Measurements from ENCODE around the gene LRRC3.
A peak's percentile ranks its signal among the peaks of the same experiment; 100 is the strongest.

Gene LRRC3

GRCh38 chr21:44507673-44508425, 52.5 kb downstream of the LRRC3 start:
- no peak overlapping the region for H3K27ac ChIP-seq
- no peak for DNase-seq (ENCODE audit: low read depth, low spot score)

GRCh38 chr21:44508426-44508710, 53.1 kb downstream of the LRRC3 start:
- no peak overlapping the region for H3K27ac ChIP-seq
- no peak for DNase-seq (ENCODE audit: low read depth, low spot score)

- DNase-seq (ENCODE audit: low read depth, low spot score) = no peak
- no peak overlapping the region for H3K27ac ChIP-seq
Measured at GRCh38 chr21:44508711-44509445, 53.6 kb downstream of the LRRC3 start.

- DNase-seq (ENCODE audit: low read depth, low spot score) = no peak
Measured at GRCh38 chr21:44509539-44509938, 54.2 kb downstream of the LRRC3 start.

GRCh38 chr21:44510109-44510507, 54.8 kb downstream of the LRRC3 start:
- no peak overlapping the region for H3K27ac ChIP-seq

More at GRCh38 chr21:44509539-44509938, 54.2 kb downstream of the LRRC3 start:
- no peak overlapping the region for H3K27ac ChIP-seq

GRCh38 chr21:44510508-44511218, 55.4 kb downstream of the LRRC3 start:
- DNase-seq (ENCODE audit: low read depth, low spot score) = peak; percentile 22
- no peak overlapping the region for H3K27ac ChIP-seq

More at GRCh38 chr21:44510109-44510507, 54.8 kb downstream of the LRRC3 start:
- DNase-seq (ENCODE audit: low read depth, low spot score) = no peak

GRCh38 chr21:44511219-44511937, 56.1 kb downstream of the LRRC3 start:
- no peak overlapping the region for H3K27ac ChIP-seq
- no peak for DNase-seq (ENCODE audit: low read depth, low spot score)

Measured in epithelial cell of prostate (primary cell).